K562 (cell line): ENCODE data around the gene TRABD2B. TPM values are rescaled to one million over a fixed set of nuclear protein-coding genes. Genes with fewer than 3 reads are reported as not detected.

Source experiments
- BRCA1 ChIP-seq, 2 experiments: fragments of 450-650 bp in 1 of 2; sonication (generic) in 1 of 2; formaldehyde crosslinking in 1 of 2; IDR thresholded peaks; 2 replicates each; pipeline versions ENCODE4 v1.5.0 to v1.6.1; 2017 to 2020; ENCODE audit warnings: mild to moderate bottlenecking in 1 of 2, missing genetic modification reagents in 1 of 2
- polyA plus RNA-seq, 8 experiments: library from polyadenylated mRNA; depleted of rRNA in 4 of 8; stranded (reverse) in 5 of 8; unstranded in 3 of 8; fragments of >200 nt; fragmentation: Nextera tagmentation in 2 of 8; fragmentation: Illumina TruSeq in 1 of 8; extraction: Ambion mirVana in 2 of 8; extraction: Trizol in 1 of 8; gene quantifications; 2 replicates each; pipeline versions ENCODE4 v1.2.1 to v1.2.3, GENCODE V29; 2011 to 2014; ENCODE audit warnings: inconsistent platforms in 1 of 8, missing spikeins in 1 of 8
- total RNA-seq, 7 experiments: library from RNA; depleted of rRNA in 6 of 7; stranded (reverse); fragments of >200 nt in 6 of 7; fragmentation: Illumina TruSeq in 2 of 7; extraction: Trizol in 2 of 7; gene quantifications; 2 replicates each; pipeline versions ENCODE4 v1.2.1 to v1.2.3, GENCODE V29; 2011 to 2021; ENCODE audit warnings: low replicate concordance in 1 of 7
- TF ChIP-seq, protein P1 (sequence below), 2 experiments: fragments of 450-650 bp in 1 of 2; sonication (generic) in 1 of 2; formaldehyde crosslinking in 1 of 2; IDR thresholded peaks; 2 replicates each; pipeline versions ENCODE4 v1.7.1 to v1.9.0; 2016 to 2022; ENCODE audit warnings: inconsistent platforms in 1 of 2, mild to moderate bottlenecking in 1 of 2, missing genetic modification reagents in 1 of 2

The TRABD2B gene
- total and polyA plus RNA-seq, 9 of the 15 experiments (the other 6 are each of a cell fraction or from before 2014, with no cell fraction given), result not detected

GRCh38 chr1:47751193-47751592 lies 246.0 kb downstream of the TRABD2B start (continued):
- TF ChIP-seq, protein P1, sequence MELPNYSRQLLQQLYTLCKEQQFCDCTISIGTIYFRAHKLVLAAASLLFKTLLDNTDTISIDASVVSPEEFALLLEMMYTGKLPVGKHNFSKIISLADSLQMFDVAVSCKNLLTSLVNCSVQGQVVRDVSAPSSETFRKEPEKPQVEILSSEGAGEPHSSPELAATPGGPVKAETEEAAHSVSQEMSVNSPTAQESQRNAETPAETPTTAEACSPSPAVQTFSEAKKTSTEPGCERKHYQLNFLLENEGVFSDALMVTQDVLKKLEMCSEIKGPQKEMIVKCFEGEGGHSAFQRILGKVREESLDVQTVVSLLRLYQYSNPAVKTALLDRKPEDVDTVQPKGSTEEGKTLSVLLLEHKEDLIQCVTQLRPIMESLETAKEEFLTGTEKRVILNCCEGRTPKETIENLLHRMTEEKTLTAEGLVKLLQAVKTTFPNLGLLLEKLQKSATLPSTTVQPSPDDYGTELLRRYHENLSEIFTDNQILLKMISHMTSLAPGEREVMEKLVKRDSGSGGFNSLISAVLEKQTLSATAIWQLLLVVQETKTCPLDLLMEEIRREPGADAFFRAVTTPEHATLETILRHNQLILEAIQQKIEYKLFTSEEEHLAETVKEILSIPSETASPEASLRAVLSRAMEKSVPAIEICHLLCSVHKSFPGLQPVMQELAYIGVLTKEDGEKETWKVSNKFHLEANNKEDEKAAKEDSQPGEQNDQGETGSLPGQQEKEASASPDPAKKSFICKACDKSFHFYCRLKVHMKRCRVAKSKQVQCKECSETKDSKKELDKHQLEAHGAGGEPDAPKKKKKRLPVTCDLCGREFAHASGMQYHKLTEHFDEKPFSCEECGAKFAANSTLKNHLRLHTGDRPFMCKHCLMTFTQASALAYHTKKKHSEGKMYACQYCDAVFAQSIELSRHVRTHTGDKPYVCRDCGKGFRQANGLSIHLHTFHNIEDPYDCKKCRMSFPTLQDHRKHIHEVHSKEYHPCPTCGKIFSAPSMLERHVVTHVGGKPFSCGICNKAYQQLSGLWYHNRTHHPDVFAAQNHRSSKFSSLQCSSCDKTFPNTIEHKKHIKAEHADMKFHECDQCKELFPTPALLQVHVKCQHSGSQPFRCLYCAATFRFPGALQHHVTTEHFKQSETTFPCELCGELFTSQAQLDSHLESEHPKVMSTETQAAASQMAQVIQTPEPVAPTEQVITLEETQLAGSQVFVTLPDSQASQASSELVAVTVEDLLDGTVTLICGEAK (IDR thresholded peaks at IDR 0.05), result peak; percentile 88
- TF ChIP-seq, protein P1 (CRISPR knock-in tag; IDR thresholded peaks at IDR 0.05), result no peak
- TF ChIP-seq BRCA1 (IDR thresholded peaks at IDR 0.05), result no peak
- no peak for TF ChIP-seq BRCA1 (CRISPR knock-in tag; IDR thresholded peaks at IDR 0.05)
